Fibroblast of pulmonary artery (primary cell): ENCODE measurements around the gene PICK1.

ENCODE experiments used
- DNase-seq: peaks from one replicate; pipeline ENCODE4 v3.0.0-alpha.2; 2010; ENCODE audit warnings: low read depth
- H3K4me3 ChIP-seq: replicated peaks from 2 replicates; pipeline ENCODE4 v1.5.1; 2011; ENCODE audit warnings: low read depth, mild to moderate bottlenecking, control low read depth, low read length, moderate library complexity
- TF ChIP-seq, protein P1 (sequence below): IDR thresholded peaks from 2 replicates; pipeline ENCODE4 v1.5.1; 2011; ENCODE audit warnings: mild to moderate bottlenecking, control low read depth, low read length, inconsistent platforms; ENCODE audit errors: missing control alignments

PICK1 gene

DNA sequence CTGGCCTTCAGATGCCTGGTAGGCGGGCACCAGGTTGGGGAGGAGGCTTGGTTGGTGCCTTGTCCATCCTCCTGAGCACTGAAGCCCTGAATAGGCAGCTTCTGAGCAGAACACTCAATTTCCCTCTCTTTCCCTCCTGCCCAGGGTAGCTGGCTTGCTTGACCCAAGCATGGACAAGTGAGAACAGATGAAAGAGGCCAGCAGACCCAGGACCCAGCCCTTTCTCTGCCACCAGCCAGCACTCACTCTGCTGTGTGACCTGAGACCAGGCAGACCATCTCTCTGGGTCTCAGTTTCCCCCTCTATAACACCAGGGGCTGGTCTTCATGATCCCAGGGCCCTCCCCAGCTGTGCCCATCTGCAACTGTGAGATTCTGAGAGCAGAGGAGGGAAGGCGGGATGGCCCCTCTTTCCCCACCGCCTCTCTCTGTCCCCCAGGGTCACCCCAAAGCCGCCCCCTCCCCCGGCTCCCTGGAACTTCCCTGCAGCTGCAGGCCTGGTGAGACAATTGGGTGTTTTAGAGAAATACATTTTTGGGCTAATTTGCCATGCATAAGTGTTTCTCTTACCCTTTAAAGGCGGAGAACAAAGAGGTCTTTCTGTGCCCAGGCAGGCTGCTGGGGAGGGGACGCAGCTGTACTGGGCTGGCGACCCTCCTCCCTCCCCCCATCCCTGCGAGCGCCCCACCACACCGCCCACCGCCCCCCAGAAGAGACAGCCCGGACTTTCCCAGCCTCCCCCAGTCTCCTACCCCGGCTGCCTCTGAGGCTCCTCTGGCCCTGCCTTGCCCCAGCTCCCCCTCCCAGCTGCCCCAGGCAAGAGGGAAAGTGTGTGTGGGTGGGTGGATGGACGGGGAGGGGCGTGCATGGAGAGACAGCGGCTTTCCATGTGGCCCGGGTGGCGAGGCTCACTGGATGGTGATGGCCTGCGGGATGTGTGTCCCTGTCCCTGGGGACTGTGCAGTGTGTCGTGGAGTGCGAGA, 30.8 kb upstream of the PICK1 start:
- no peak overlapping the region for H3K4me3 ChIP-seq
- TF ChIP-seq, protein P1, sequence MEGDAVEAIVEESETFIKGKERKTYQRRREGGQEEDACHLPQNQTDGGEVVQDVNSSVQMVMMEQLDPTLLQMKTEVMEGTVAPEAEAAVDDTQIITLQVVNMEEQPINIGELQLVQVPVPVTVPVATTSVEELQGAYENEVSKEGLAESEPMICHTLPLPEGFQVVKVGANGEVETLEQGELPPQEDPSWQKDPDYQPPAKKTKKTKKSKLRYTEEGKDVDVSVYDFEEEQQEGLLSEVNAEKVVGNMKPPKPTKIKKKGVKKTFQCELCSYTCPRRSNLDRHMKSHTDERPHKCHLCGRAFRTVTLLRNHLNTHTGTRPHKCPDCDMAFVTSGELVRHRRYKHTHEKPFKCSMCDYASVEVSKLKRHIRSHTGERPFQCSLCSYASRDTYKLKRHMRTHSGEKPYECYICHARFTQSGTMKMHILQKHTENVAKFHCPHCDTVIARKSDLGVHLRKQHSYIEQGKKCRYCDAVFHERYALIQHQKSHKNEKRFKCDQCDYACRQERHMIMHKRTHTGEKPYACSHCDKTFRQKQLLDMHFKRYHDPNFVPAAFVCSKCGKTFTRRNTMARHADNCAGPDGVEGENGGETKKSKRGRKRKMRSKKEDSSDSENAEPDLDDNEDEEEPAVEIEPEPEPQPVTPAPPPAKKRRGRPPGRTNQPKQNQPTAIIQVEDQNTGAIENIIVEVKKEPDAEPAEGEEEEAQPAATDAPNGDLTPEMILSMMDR, result no peak
- no peak for DNase-seq

DNA sequence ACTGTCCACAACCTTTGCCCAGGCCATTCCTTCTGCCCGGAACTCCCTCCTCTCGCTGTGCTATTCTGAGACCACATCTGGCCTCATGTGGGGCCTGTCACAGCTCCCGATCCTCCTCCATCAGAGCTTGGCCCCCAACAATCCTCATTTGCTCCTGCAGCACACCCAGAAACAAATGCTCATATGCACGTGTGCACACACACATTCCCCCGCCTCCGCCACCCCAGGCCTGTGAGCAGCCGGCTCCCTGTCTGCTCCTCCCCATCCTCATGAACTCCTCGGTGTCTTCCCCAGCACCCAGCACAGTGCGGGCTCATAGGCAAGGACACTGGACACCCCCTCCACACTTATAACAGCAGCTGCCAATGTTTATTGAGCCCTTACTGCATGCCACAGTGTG, 29.7 kb upstream of the PICK1 start:
- no peak for DNase-seq
- no peak overlapping the region for H3K4me3 ChIP-seq
- TF ChIP-seq, protein P1, result no peak

- TF ChIP-seq, protein P1, result no peak
- DNase-seq, result no peak
- H3K4me3 ChIP-seq, result no peak overlapping the region
Measured at GRCh38 chr22:38028344-38029130, 28.7 kb upstream of the PICK1 start.

- H3K4me3 ChIP-seq, result no peak overlapping the region
- no peak for DNase-seq
- TF ChIP-seq, protein P1, result no peak
Measured at GRCh38 chr22:38029370-38029769, 27.8 kb upstream of the PICK1 start.

- H3K4me3 ChIP-seq, result no peak overlapping the region
- TF ChIP-seq, protein P1, result no peak
- no peak for DNase-seq
Measured at GRCh38 chr22:38029901-38030300, 27.3 kb upstream of the PICK1 start.

- TF ChIP-seq, protein P1, result no peak
- H3K4me3 ChIP-seq, result no peak overlapping the region
- DNase-seq, result no peak
Measured at GRCh38 chr22:38030311-38031133, 26.7 kb upstream of the PICK1 start.
